HFF-Myc (cell line): ENCODE measurements around the gene TNRC6C.

Experiments used
- DNase-seq: peaks from one replicate; pipeline ENCODE4 v3.0.0-alpha.2; 2011; ENCODE audit warnings: low read depth; ENCODE audit errors: extremely low read depth
- H3K4me3 ChIP-seq: replicated peaks from 2 replicates; pipeline ENCODE4 v1.5.1; 2011; ENCODE audit warnings: low read depth, mild to moderate bottlenecking, control low read depth, low read length
- TF ChIP-seq, protein P1 (sequence below): IDR thresholded peaks from 2 replicates; pipeline ENCODE4 v1.5.1; 2012; ENCODE audit warnings: mild to moderate bottlenecking, low read depth, low read length, control low read depth; ENCODE audit errors: missing control alignments

TNRC6C gene

GRCh38 chr17:78123258-78123929 lies 164.9 kb downstream of the TNRC6C start:
- no peak for DNase-seq
- no peak overlapping the region for H3K4me3 ChIP-seq
- TF ChIP-seq, protein P1, sequence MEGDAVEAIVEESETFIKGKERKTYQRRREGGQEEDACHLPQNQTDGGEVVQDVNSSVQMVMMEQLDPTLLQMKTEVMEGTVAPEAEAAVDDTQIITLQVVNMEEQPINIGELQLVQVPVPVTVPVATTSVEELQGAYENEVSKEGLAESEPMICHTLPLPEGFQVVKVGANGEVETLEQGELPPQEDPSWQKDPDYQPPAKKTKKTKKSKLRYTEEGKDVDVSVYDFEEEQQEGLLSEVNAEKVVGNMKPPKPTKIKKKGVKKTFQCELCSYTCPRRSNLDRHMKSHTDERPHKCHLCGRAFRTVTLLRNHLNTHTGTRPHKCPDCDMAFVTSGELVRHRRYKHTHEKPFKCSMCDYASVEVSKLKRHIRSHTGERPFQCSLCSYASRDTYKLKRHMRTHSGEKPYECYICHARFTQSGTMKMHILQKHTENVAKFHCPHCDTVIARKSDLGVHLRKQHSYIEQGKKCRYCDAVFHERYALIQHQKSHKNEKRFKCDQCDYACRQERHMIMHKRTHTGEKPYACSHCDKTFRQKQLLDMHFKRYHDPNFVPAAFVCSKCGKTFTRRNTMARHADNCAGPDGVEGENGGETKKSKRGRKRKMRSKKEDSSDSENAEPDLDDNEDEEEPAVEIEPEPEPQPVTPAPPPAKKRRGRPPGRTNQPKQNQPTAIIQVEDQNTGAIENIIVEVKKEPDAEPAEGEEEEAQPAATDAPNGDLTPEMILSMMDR: no peak

GRCh38 chr17:78124081-78124835 lies 165.8 kb downstream of the TNRC6C start:
- TF ChIP-seq, protein P1: no peak
- no peak for DNase-seq
- no peak overlapping the region for H3K4me3 ChIP-seq

GRCh38 chr17:78124836-78125137 lies 166.3 kb downstream of the TNRC6C start:
- TF ChIP-seq, protein P1: no peak
- no peak overlapping the region for H3K4me3 ChIP-seq
- DNase-seq: no peak

DNA sequence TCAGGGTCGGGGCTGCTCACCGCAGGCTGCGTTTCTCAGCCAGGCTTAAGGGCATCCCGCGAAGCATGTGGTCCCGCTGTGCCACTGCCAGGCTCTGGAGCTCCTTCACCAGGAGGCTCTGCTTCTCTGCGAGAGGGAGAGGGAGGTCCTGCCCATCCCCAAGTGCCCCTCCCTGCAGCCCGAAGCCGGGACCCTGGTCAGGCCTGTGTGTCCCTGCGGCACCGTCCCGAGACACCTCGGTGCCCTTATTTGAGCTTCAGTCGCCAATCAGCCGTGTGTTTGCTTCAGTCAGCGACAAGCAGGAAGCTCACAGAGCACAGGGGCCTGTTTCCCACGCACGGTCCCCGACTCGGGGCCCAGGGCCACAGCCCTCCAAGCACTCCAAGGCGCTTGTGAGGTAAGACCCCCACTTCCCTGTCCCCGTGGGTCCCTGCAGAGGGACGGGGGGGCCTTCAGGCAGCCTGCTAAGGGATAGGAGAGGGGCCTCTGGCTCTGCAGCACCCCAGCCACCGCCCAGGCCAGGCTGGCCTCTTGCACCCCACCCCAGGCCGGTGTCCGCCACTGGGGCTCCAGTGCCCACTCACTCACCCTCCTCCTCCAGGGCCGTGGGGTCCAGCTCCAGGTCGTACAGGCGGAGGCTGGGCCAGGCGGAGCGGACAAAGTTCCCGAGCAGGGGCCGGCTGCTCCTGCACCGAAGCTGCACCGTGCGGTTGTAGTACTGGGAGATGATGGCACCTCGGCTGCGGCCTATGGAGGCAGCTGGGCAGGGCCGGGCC lies 166.8 kb downstream of the TNRC6C start:
- H3K4me3 ChIP-seq: no peak overlapping the region
- no peak for DNase-seq
- TF ChIP-seq, protein P1: no peak

- TF ChIP-seq, protein P1: no peak
- no peak overlapping the region for H3K4me3 ChIP-seq
- no peak for DNase-seq
Measured at GRCh38 chr17:78125976-78126894, 167.7 kb downstream of the TNRC6C start.

DNA sequence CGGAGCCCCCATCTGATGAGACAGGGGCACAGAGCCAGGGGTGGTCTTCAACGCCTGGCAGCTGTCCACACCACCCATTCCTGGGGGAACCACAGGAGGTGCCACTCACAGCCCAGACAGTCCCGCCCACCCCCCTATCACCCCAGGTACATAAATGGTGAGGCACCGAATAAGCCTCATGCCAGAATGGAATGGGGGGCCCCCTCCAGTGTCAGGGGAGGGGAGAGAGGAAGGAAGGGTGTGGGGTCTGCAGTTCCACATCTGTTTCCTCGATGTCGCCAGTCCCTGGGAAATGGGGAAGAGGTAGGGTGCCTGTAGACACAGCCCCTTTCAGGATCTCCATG lies 168.4 kb downstream of the TNRC6C start:
- no peak for DNase-seq
- H3K4me3 ChIP-seq: no peak overlapping the region
- TF ChIP-seq, protein P1: no peak
